Measurements from ENCODE around the gene ZBTB49. TPM values are rescaled to one million over a fixed set of nuclear protein-coding genes. Genes with fewer than 3 reads are reported as not detected.

ZBTB49 gene
- total and polyA plus RNA-seq, 2 of the 4 experiments (the other 2 are of a cell fraction) = 3.2 to 4.8 TPM

DNA sequence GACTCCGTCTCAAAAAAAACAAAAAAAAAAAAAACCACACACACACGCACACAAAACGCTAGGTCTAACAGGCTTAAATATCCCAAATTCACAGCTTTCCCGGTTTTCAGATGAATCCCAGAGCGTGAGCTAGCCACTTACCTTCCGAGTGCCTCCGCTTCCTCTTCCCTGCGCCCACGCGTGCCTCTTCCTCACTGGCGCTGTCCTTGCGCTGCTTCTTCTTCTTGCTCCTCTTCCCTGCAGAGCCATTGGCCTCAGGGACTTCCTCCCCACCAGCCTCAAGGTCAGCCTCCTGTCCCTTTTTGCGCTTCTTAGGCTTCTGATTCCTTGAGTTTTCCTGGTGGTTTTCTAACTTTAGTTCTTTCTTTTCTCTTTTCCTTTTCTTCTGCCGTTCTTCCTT lies 15.8 kb upstream of the ZBTB49 start:
- Histone ChIP-seq H4K20me1 (ENCODE audit: insufficient read depth, low read length) (no peaks in the 10 kb centered on the region), H3K14ac (replicated peaks; ENCODE audit: low read depth, low read length) (no peak overlapping the region), H3K9me3 (ENCODE audit: control insufficient read depth, insufficient read depth, low read length) (no peaks in the 10 kb centered on the region), H4K5ac (ENCODE audit: low read depth, low read length) (no peak overlapping the region), H3K4me1 (ENCODE audit: control insufficient read depth, insufficient read depth, low read length) (no peaks in the 10 kb centered on the region; the same call in 1 of the 2 replicates), H3K4ac (ENCODE audit: low read depth, low read length) (no peak overlapping the region), H3K9me1 (ENCODE audit: insufficient read depth, low read length) (no peaks in the 10 kb centered on the region), H2BK15ac (ENCODE audit: low read depth, low read length) (no peak overlapping the region), H3K18ac (ENCODE audit: low read depth, low read length) (no peak overlapping the region), H3K56ac (ENCODE audit: extremely low read depth, insufficient read depth, low read length) (no peak overlapping the region), H3K4me2 (ENCODE audit: low read depth, low read length) (no peak overlapping the region), H3K79me1 (ENCODE audit: low read depth in 1 of 2, low read length in 2 of 2) (no peaks in the 10 kb centered on the region; a peak in 1 of 4 replicates), H2AFZ (replicated peaks; ENCODE audit: low read length, poor library complexity) (no peak overlapping the region), H3K9ac (ENCODE audit: low read depth, low read length) (no peak overlapping the region), H4K91ac (ENCODE audit: insufficient read depth, low read depth, low read length) (no peak overlapping the region), H2AK9ac (replicated peaks; ENCODE audit: low read depth, low read length, poor library complexity) (no peak overlapping the region), H3K27me3 (ENCODE audit: control insufficient read depth, insufficient read depth, low read length) (no peaks in the 10 kb centered on the region), H3K23ac (ENCODE audit: low read depth, low read length) (no peak overlapping the region), H2BK20ac (ENCODE audit: low read depth, low read length) (no peak overlapping the region), H2BK120ac (ENCODE audit: low read depth, low read length) (no peak overlapping the region), H3K4me3 (ENCODE audit: insufficient read depth, low read depth, low read length) (no peak overlapping the region), H4K8ac (ENCODE audit: low read depth in 2 of 2, low read length in 2 of 2) (no peak overlapping the region), H3K27ac (ENCODE audit: insufficient read depth, low read length) (no peak overlapping the region), H3K36me3 (ENCODE audit: control insufficient read depth, insufficient read depth, low read length) (peaks cover 45% of the 10 kb centered on the region), H2AK5ac (ENCODE audit: low read depth, low read length) (no peak overlapping the region), H2BK5ac (ENCODE audit: low read depth, low read length, poor library complexity, severe bottlenecking) (no peak overlapping the region)
- ATAC-seq (ENCODE audit: low read depth) = no peak
- POLR2A ChIA-PET (ENCODE audit: unreplicated experiment) = no interaction called here
- CTCF ChIA-PET = no interaction called here
- DNase-seq = no peak
- WGBS, 2 experiments (ENCODE audit: extremely low coverage in 2 of 2, insufficient read length in 1 of 2) = 95% methylated on average over 6 of the region's 14 CpGs; no CpG with 5 or more reads in 1 of the 2 experiments
- dilution Hi-C loops (cut with HindIII; ENCODE audit: low sequenced_read_pairs, unreplicated experiment) (no loop called here), in situ Hi-C loops (cut with MboI; ENCODE audit: low sequenced_read_pairs) (no loop called here), intact Hi-C loops (cut with micrococcal nuclease) (no loop called here)
- TF ChIP-seq, protein P1, sequence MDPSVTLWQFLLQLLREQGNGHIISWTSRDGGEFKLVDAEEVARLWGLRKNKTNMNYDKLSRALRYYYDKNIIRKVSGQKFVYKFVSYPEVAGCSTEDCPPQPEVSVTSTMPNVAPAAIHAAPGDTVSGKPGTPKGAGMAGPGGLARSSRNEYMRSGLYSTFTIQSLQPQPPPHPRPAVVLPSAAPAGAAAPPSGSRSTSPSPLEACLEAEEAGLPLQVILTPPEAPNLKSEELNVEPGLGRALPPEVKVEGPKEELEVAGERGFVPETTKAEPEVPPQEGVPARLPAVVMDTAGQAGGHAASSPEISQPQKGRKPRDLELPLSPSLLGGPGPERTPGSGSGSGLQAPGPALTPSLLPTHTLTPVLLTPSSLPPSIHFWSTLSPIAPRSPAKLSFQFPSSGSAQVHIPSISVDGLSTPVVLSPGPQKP (IDR thresholded peaks at IDR 0.05; ENCODE audit: borderline replicate concordance, low read depth, low read length) = no peak
- TF ChIP-seq CEBPB (IDR thresholded peaks at IDR 0.05; ENCODE audit: low read depth, low read length) = no peak
- no peak for TF ChIP-seq MAZ (IDR thresholded peaks at IDR 0.05; ENCODE audit: borderline replicate concordance, low read depth, low read length)
- no peak for TF ChIP-seq NFE2L2 (IDR thresholded peaks at IDR 0.05; ENCODE audit: low read depth, low read length)
- no peak for TF ChIP-seq MAFK (IDR thresholded peaks at IDR 0.05; ENCODE audit: low read depth, low read length)
- no peak for TF ChIP-seq RCOR1 (IDR thresholded peaks at IDR 0.05; ENCODE audit: insufficient replicate concordance, low read length)
- no peak for TF ChIP-seq SMC3 (IDR thresholded peaks at IDR 0.05; ENCODE audit: low read depth, low read length)
- TF ChIP-seq CHD1 (IDR thresholded peaks at IDR 0.05; ENCODE audit: low read depth, low read length) = no peak
- TF ChIP-seq FOS (IDR thresholded peaks at IDR 0.05; ENCODE audit: low read depth, low read length) = no peak
- no peak for TF ChIP-seq RAD21 (IDR thresholded peaks at IDR 0.05; ENCODE audit: low read length)
- TF ChIP-seq USF2 (IDR thresholded peaks at IDR 0.05; ENCODE audit: low read depth, low read length) = no peak
- TF ChIP-seq POLR2A (IDR thresholded peaks at IDR 0.05; ENCODE audit: low read depth, low read length) = no peak
- no peak for TF ChIP-seq CTCF (conservative IDR thresholded peaks at IDR 0.05; ENCODE audit: low read depth, low read length)
- TF ChIP-seq RFX5 (IDR thresholded peaks at IDR 0.05; ENCODE audit: low read depth, low read length) = no peak
- no peak for TF ChIP-seq BHLHE40 (IDR thresholded peaks at IDR 0.05; ENCODE audit: low read depth, low read length)
- no peak for TF ChIP-seq MXI1 (IDR thresholded peaks at IDR 0.05; ENCODE audit: borderline replicate concordance, low read depth, low read length)
- BruUV-seq (replicated peaks) = no TSS peak

Measured in IMR-90 (cell line).